Mucosa of descending colon (tissue), 3 donors: ENCODE data around the gene HSF5. TPM values are rescaled to one million over a fixed set of nuclear protein-coding genes. Genes with fewer than 3 reads are reported as not detected.

Experiments used
- ATAC-seq: fragments of 200-7000 bp; cut with Tn5 transposase; one replicate; pipeline ENCODE4 v1.9.1; 2020; ENCODE audit warnings: mild to moderate bottlenecking, moderate library complexity
- DNase-seq, 3 donors: peaks; one replicate each; pipeline ENCODE4 v3.0.0-alpha.2; 2020
- H3K36me3 ChIP-seq: fragments of 200-600 bp; one replicate; pipeline ENCODE4 v1.8.0; 2021; ENCODE audit warnings: low read depth, mild to moderate bottlenecking
- H3K4me1 ChIP-seq: fragments of 200-600 bp; one replicate; pipeline ENCODE4 v1.8.0; 2021; ENCODE audit warnings: low read depth, mild to moderate bottlenecking
- H3K4me3 ChIP-seq: fragments of 200-600 bp; one replicate; pipeline ENCODE4 v1.8.0; 2021; ENCODE audit warnings: mild to moderate bottlenecking
- H3K9me3 ChIP-seq: fragments of 200-600 bp; one replicate; pipeline ENCODE4 v1.8.0; 2021; ENCODE audit warnings: mild to moderate bottlenecking
- CTCF ChIP-seq: fragments of 200-600 bp; IDR thresholded peaks from one replicate; pipeline ENCODE4 v1.8.0; 2022; ENCODE audit warnings: antibody characterized with exemption, mild to moderate bottlenecking
- intact Hi-C, 2 donors: fragments of 100-400 bp; cut with DNase I in 1 of 2; cut with micrococcal nuclease in 1 of 2; formaldehyde crosslinking; loops; one replicate each; pipeline versions ENCODE4 v1.11.0 to v1.11.1; 2022; cut with DNase I, micrococcal nuclease
- total RNA-seq, 3 donors: library from RNA; stranded (reverse); fragmentation: NEBNext Ultra II Directional in 2 of 3; extraction: Animal tissue kit (Norgen Biotek cat#: 25700) in 2 of 3; gene quantifications; one replicate each; pipeline versions ENCODE4 v1.2.1 to v1.2.4, GENCODE V29; 2021 to 2023
- donor health status: DM: no; HTN: no; CAD: no; lungs with moderate emphysema.
- donor health status: DM: no; HTN: no; CAD: no.
- donor health status: DM: no; HTN: yes; CAD: no.

HSF5 gene
- total RNA-seq, 3 donors from 2014 or later, result 0.07 to 0.09 TPM; not detected in 1

- no peak overlapping the region for H3K4me3 ChIP-seq
- intact Hi-C loops, result no loop called here
- no peaks in the 10 kb centered on the region for H3K4me1 ChIP-seq
- TF ChIP-seq CTCF, result no peak
- DNase-seq (no peak), ATAC-seq (no peak)
- no peaks in the 10 kb centered on the region for H3K36me3 ChIP-seq
- H3K9me3 ChIP-seq, result no peaks in the 10 kb centered on the region
These were observed 42.1 kb downstream of the HSF5 start for GRCh38 chr17:58446086-58446485.

- H3K4me3 ChIP-seq, result no peak overlapping the region
- intact Hi-C loops, result no loop called here
- DNase-seq (no peak), ATAC-seq (no peak)
- no peaks in the 10 kb centered on the region for H3K4me1 ChIP-seq
- no peaks in the 10 kb centered on the region for H3K36me3 ChIP-seq
- H3K9me3 ChIP-seq, result no peaks in the 10 kb centered on the region
- no peak for TF ChIP-seq CTCF
These were observed 51.4 kb downstream of the HSF5 start for GRCh38 chr17:58436805-58437239.

GRCh38 chr17:58436245-58436644 lies 52.0 kb downstream of the HSF5 start:
- intact Hi-C loops, result no loop called here
- TF ChIP-seq CTCF, result no peak
- ATAC-seq, result no peak
- Histone ChIP-seq H3K9me3 (no peaks in the 10 kb centered on the region), H3K36me3 (no peaks in the 10 kb centered on the region), H3K4me1 (no peaks in the 10 kb centered on the region), H3K4me3 (no peak overlapping the region)
- no peak for DNase-seq

- no peak for ATAC-seq
- no peak for DNase-seq
- Histone ChIP-seq H3K36me3 (no peaks in the 10 kb centered on the region), H3K9me3 (no peaks in the 10 kb centered on the region), H3K4me3 (no peak overlapping the region), H3K4me1 (no peaks in the 10 kb centered on the region)
- TF ChIP-seq CTCF, result no peak
- intact Hi-C loops, result no loop called here
These were observed 55.2 kb downstream of the HSF5 start for GRCh38 chr17:58432806-58433573.

GRCh38 chr17:58427807-58428206 lies 60.4 kb downstream of the HSF5 start:
- no peak for TF ChIP-seq CTCF
- intact Hi-C loops, result no loop called here
- Histone ChIP-seq H3K4me3 (no peak overlapping the region), H3K9me3 (no peaks in the 10 kb centered on the region), H3K36me3 (no peaks in the 10 kb centered on the region), H3K4me1 (no peaks in the 10 kb centered on the region)
- ATAC-seq (no peak), DNase-seq (no peak)
